Stomach (tissue), 9 donors: ENCODE data around the gene SNX15. TPM values are rescaled to one million over a fixed set of nuclear protein-coding genes. Genes with fewer than 3 reads are reported as not detected.

ENCODE experiments used
- DNase-seq, 2 donors: peaks; one replicate each; pipeline versions ENCODE4 v3.0.0 to v3.0.0-alpha.2; 2013 to 2019
- H3K27ac ChIP-seq, 5 donors: fragments of 200-600 bp in 4 of 5; sonication (generic) in 4 of 5; one replicate each; pipeline ENCODE4 v1.5.1; 2013 to 2019; ENCODE audit warnings: mild to moderate bottlenecking in 1 of 5, moderate library complexity in 1 of 5
- H3K27me3 ChIP-seq, 3 donors: fragments of 200-600 bp; sonication (generic); one replicate each; pipeline ENCODE4 v1.5.1; 2017 to 2019; ENCODE audit warnings: mixed run types in 1 of 3
- H3K36me3 ChIP-seq, 4 donors: fragments of 200-600 bp; sonication (generic); 1 replicate in 3 of 4; 2 replicates in 1 of 4; pipeline ENCODE4 v1.5.1; 2016 to 2019
- H3K4me1 ChIP-seq, 4 donors: fragments of 200-600 bp; sonication (generic); one replicate each; pipeline ENCODE4 v1.5.1; 2016 to 2019
- H3K4me3 ChIP-seq, 4 donors: fragments of 200-600 bp; sonication (generic) in 3 of 4; one replicate each; pipeline ENCODE4 v1.5.1; 2016 to 2019; ENCODE audit warnings: mild to moderate bottlenecking in 1 of 4
- H3K9me3 ChIP-seq, 4 donors: fragments of 200-600 bp; sonication (generic); one replicate each; pipeline ENCODE4 v1.5.1; 2016 to 2019
- CTCF ChIP-seq, 7 experiments: fragments of 450-650 bp in 4 of 7; fragments of 200-600 bp in 3 of 7; sonication (generic) in 3 of 7; IDR thresholded peaks; one replicate each; pipeline ENCODE4 v1.5.1; 2016 to 2019; ENCODE audit warnings: antibody characterized with exemption in 7 of 7, control low read depth in 2 of 7, mild to moderate bottlenecking in 1 of 7
- EP300 ChIP-seq: sonication (generic); formaldehyde crosslinking; IDR thresholded peaks from one replicate; pipeline ENCODE4 v1.6.1; 2017; ENCODE audit warnings: antibody characterized with exemption
- POLR2A ChIP-seq, 4 donors: fragments of 450-650 bp; IDR thresholded peaks; one replicate each; pipeline ENCODE4 v1.6.1; 2016; ENCODE audit warnings: antibody characterized with exemption in 4 of 4, control low read depth in 2 of 4, mild to moderate bottlenecking in 1 of 4, moderate library complexity in 1 of 4
- POLR2AphosphoS5 ChIP-seq, 3 donors: sonication (generic); formaldehyde crosslinking; IDR thresholded peaks; one replicate each; pipeline ENCODE4 v1.6.1; 2016; ENCODE audit warnings: antibody characterized with exemption in 3 of 3
- WGBS, 5 donors: extraction: QIAGEN DNeasy Blood & Tissue Kit in 3 of 5; methylation state at CpG; one replicate each; pipeline versions ENCODE4 v1.1.5 to v1.1.7; 2013 to 2018; 5-methylcytosine and 5-hydroxymethylcytosine counted together
- intact Hi-C: fragments of 100-400 bp; cut with DNase I; formaldehyde crosslinking; loops from one replicate; pipeline ENCODE4 v1.15.1; 2023; ENCODE audit warnings: low total_unique reads
- polyA plus RNA-seq, 3 donors: library from polyadenylated mRNA; stranded (reverse); fragments of 200-250 nt; gene quantifications; one replicate each; pipeline ENCODE4 v1.2.3, GENCODE V29; 2013
- total RNA-seq, 5 donors: library from RNA; depleted of rRNA; stranded (reverse); fragments of >200 nt; gene quantifications; one replicate each; pipeline versions ENCODE4 v1.1.0 to v1.2.3, GENCODE V29; 2014 to 2016
- donor health status: healthy with polysubstance abuse.
- donor health status: Bipolar disorder and iron deficiency.
- donor health status: healthy.

SNX15 gene
- total and polyA plus RNA-seq, 8 donors = 4.2 to 45.8 (median 19.0) TPM

DNA sequence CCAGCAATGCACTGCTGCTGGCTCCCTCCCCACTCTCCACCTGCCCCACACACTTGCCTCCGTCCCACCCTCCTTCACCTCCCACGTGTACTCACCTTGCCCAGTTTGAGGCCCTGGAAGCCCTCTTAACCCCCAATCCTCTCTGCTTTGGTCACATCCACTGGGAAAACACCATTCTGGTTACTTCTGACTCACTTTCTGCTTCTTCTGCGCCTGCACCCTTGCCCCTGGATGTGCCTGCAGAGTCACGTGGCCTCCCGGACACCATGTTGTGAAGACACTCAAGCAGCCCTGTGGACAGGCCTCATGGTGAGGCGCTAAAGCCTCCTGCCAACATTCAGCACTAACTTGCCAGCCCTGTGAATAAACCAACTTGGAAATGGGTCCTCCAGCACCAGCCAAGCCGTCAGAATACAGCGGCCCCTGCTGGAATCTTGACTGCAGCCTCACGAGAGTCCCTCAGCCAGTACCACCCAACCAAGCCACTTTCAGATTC lies 33.7 kb downstream of the SNX15 start:
- Histone ChIP-seq H3K27me3 (no peaks in the 10 kb centered on the region), H3K4me1 (no peaks in the 10 kb centered on the region), H3K36me3 (no peaks in the 10 kb centered on the region), H3K27ac (no peak overlapping the region), H3K9me3 (no peaks in the 10 kb centered on the region), H3K4me3 (no peak overlapping the region)
- TF ChIP-seq EP300 = no peak
- TF ChIP-seq POLR2AphosphoS5 (IDR thresholded peaks at IDR 0.05) = no peak
- no peak for TF ChIP-seq POLR2A (IDR thresholded peaks at IDR 0.05)
- no peak for TF ChIP-seq CTCF (IDR thresholded peaks at IDR 0.05)
- DNase-seq = peak in 1 of 2 donors; percentile 27
- 55 to 69% (median 64%) methylated on average over 9 of the region's 9 CpGs for WGBS, 5 donors
- intact Hi-C loops = no loop called here

DNA sequence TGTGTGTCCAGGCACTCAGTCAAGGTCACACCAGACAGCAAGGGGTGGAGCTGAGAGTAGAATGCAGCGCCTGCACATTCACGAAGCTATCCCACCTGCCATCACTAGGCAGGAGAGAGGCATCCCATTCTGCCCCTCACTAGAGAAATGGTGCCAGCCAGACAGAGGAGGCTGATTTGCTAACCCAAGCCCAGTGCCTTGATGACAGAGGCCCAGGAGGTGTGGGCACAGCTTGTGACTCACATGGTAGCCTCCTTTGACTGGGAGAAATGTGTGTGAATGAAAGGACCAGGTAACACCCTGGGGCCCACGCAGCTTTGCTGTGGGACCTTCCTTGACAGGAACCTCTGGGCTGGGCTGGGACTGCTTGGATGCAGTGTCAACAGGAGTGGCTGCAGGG lies 36.3 kb downstream of the SNX15 start:
- H3K9me3 ChIP-seq = no peaks in the 10 kb centered on the region
- DNase-seq = no peak

GRCh38 chr11:65064847-65065240 lies 37.6 kb downstream of the SNX15 start:
- no peak overlapping the region for H3K27ac ChIP-seq
- intact Hi-C loops = no loop called here
- WGBS, 5 donors = 86 to 95% (median 91%) methylated on average over 4 of the region's 4 CpGs
- no peak overlapping the region for H3K4me3 ChIP-seq
- no peaks in the 10 kb centered on the region for H3K9me3 ChIP-seq
- TF ChIP-seq EP300 = no peak
- no peak for TF ChIP-seq CTCF (IDR thresholded peaks at IDR 0.05)
- TF ChIP-seq POLR2A (IDR thresholded peaks at IDR 0.05) = no peak
- TF ChIP-seq POLR2AphosphoS5 (IDR thresholded peaks at IDR 0.05) = no peak
- H3K27me3 ChIP-seq = no peaks in the 10 kb centered on the region
- DNase-seq = no peak
- H3K4me1 ChIP-seq = no peaks in the 10 kb centered on the region
- no peaks in the 10 kb centered on the region for H3K36me3 ChIP-seq

More for the DNA sequence above, 36.3 kb downstream of the SNX15 start:
- TF ChIP-seq POLR2A (IDR thresholded peaks at IDR 0.05) = no peak
- TF ChIP-seq POLR2AphosphoS5 (IDR thresholded peaks at IDR 0.05) = no peak
- no peak for TF ChIP-seq CTCF (IDR thresholded peaks at IDR 0.05)
- TF ChIP-seq EP300 = no peak
- intact Hi-C loops = no loop called here
- WGBS, 5 donors = 42 to 72% (median 61%) methylated on average over 3 of the region's 3 CpGs
- H3K4me1 ChIP-seq = no peaks in the 10 kb centered on the region
- no peak overlapping the region for H3K4me3 ChIP-seq
- no peaks in the 10 kb centered on the region for H3K36me3 ChIP-seq
- no peaks in the 10 kb centered on the region for H3K27me3 ChIP-seq
- H3K27ac ChIP-seq = no peak overlapping the region

DNA sequence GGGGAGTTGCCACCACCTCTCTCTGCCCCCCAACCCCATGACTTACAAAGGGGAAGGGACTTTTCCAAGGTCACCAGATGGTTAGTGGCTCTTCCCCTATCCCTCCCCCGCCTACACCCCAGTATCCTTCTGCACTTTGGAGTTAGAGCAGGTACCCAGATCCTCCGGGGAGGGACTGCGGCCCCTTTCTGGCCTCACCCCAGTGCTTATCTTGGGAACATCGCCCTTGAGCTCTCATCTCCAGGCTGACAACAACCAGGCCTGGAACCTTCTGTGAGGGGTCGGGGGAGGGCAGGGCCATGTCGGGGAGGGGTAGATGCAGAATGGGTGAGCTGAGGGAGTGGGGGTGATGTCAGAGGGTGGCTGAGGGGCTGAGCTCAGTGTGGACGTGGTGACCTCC lies 38.6 kb downstream of the SNX15 start:
- WGBS, 5 donors = 77 to 84% (median 79%) methylated on average over 7 of the region's 7 CpGs
- H3K4me3 ChIP-seq = no peak overlapping the region
- no peaks in the 10 kb centered on the region for H3K27me3 ChIP-seq
- H3K36me3 ChIP-seq = no peaks in the 10 kb centered on the region
- TF ChIP-seq EP300 (no peak), CTCF (IDR thresholded peaks at IDR 0.05) (no peak), POLR2AphosphoS5 (IDR thresholded peaks at IDR 0.05) (no peak), POLR2A (IDR thresholded peaks at IDR 0.05) (no peak)
- no peak overlapping the region for H3K27ac ChIP-seq
- intact Hi-C loops = no loop called here
- H3K4me1 ChIP-seq = no peaks in the 10 kb centered on the region
- H3K9me3 ChIP-seq = no peaks in the 10 kb centered on the region
- DNase-seq = no peak
